Ovary (tissue), 9 donors: ENCODE data around the gene DLK2. TPM values are rescaled to one million over a fixed set of nuclear protein-coding genes. Genes with fewer than 3 reads are reported as not detected.
"Not testable (repeated sequence)": the region's sequence is repeated elsewhere in the genome, so short reads cannot be mapped to it uniquely, and the experiment has no call there.

Experiments used
- DNase-seq, 5 donors: peaks; one replicate each; pipeline ENCODE4 v3.0.0-alpha.2; 2019 to 2020
- H3K27ac ChIP-seq, 2 donors: fragments of 200-600 bp; one replicate each; pipeline versions ENCODE4 v1.5.1 to v1.8.0; 2019 to 2022
- H3K27me3 ChIP-seq: fragments of 200-600 bp; one replicate; pipeline ENCODE4 v1.8.0; 2022
- H3K36me3 ChIP-seq: fragments of 200-600 bp; sonication (generic); one replicate; pipeline ENCODE4 v1.5.1; 2019
- H3K4me1 ChIP-seq: one replicate; pipeline ENCODE4 v1.8.1; 2013; ENCODE audit warnings: mild to moderate bottlenecking, moderate library complexity; ENCODE audit not compliant: insufficient read depth
- H3K4me3 ChIP-seq: fragments of 200-600 bp; sonication (generic); one replicate; pipeline ENCODE4 v1.5.1; 2017
- H3K9me3 ChIP-seq, 2 donors: fragments of 200-600 bp in 1 of 2; sonication (generic) in 1 of 2; one replicate each; pipeline versions ENCODE4 v1.5.1 to v1.8.1; 2013 to 2019; ENCODE audit warnings: mild to moderate bottlenecking in 1 of 2, moderate library complexity in 1 of 2
- CTCF ChIP-seq, 3 donors: fragments of 450-650 bp in 2 of 3; fragments of 200-600 bp in 1 of 3; IDR thresholded peaks; one replicate each; pipeline versions ENCODE4 v1.5.1 to v1.8.0; 2016 to 2022; ENCODE audit warnings: antibody characterized with exemption in 3 of 3, mild to moderate bottlenecking in 1 of 3
- EP300 ChIP-seq: sonication (generic); formaldehyde crosslinking; IDR thresholded peaks from one replicate; pipeline ENCODE4 v1.6.1; 2017; ENCODE audit warnings: antibody characterized with exemption
- POLR2A ChIP-seq: fragments of 450-650 bp; IDR thresholded peaks from one replicate; pipeline ENCODE4 v1.6.1; 2017; ENCODE audit warnings: antibody characterized with exemption, mild to moderate bottlenecking, moderate library complexity
- WGBS, 3 donors: extraction: QIAGEN DNeasy Blood & Tissue Kit in 1 of 3; methylation state at CpG; one replicate each; pipeline versions ENCODE4 v1.1.5 to v1.1.7; 2013 to 2017; 5-methylcytosine and 5-hydroxymethylcytosine counted together
- intact Hi-C, 4 donors: fragments of 100-400 bp; cut with DNase I; formaldehyde crosslinking; loops; one replicate each; pipeline versions ENCODE4 v1.11.0 to v1.15.1; 2022 to 2023
- polyA plus RNA-seq, 2 donors: library from polyadenylated mRNA; stranded (reverse); fragments of 200-250 nt in 1 of 2; fragments of 350-450 nt in 1 of 2; fragmentation: Illumina TruSeq in 1 of 2; extraction: RNeasy Lipid Tissue Mini Kit (QIAGEN cat#74804) in 1 of 2; gene quantifications; one replicate each; pipeline ENCODE4 v1.2.3, GENCODE V29; 2013 to 2014
- total RNA-seq, 7 donors: library from RNA; depleted of rRNA in 2 of 7; stranded (reverse); fragments of >200 nt in 2 of 7; fragmentation: NEBNext Ultra II Directional in 3 of 7; extraction: Animal tissue kit (Norgen Biotek cat#: 25700) in 3 of 7; gene quantifications; one replicate each; pipeline versions ENCODE4 v1.1.0 to v1.2.4, GENCODE V29; 2016 to 2023
- donor health status: DM: no; HTN: no; CAD: no; lungs with moderate emphysema.
- donor health status: DM: no; HTN: no; CAD: no.
- donor health status: Bipolar disorder and iron deficiency.
- donor health status: DM: yes; HTN: yes; CAD: no.
- donor health status: DM: no; HTN: no; CAD: no.
- donor health status: DM: yes; HTN: yes; CAD: no.

The DLK2 gene
- total and polyA plus RNA-seq, 9 donors = 0.18 to 6.0 (median 0.92) TPM

- intact Hi-C loops = no loop called here
Measured at GRCh38 chr6:43464337-43464736, 9.0 kb upstream of the DLK2 start.

GRCh38 chr6:43461936-43462335, 6.6 kb upstream of the DLK2 start:
- H3K4me1 ChIP-seq = no peaks in the 10 kb centered on the region
- TF ChIP-seq CTCF (IDR thresholded peaks at IDR 0.05) (no peak), EP300 (no peak), POLR2A (no peak)
- intact Hi-C loops = no loop called here
- H3K27me3 ChIP-seq = no peaks in the 10 kb centered on the region
- 33 to 53% (median 34%) methylated on average over 5 of the region's 5 CpGs for WGBS, 3 donors
- H3K9me3 ChIP-seq = no peaks in the 10 kb centered on the region
- no peak overlapping the region for H3K4me3 ChIP-seq
- no peaks in the 10 kb centered on the region for H3K36me3 ChIP-seq
- H3K27ac ChIP-seq = no peak overlapping the region
- no peak for DNase-seq

More at GRCh38 chr6:43464337-43464736, 9.0 kb upstream of the DLK2 start:
- DNase-seq = no peak
- Histone ChIP-seq H3K9me3 (no peaks in the 10 kb centered on the region), H3K27ac (no peak overlapping the region), H3K27me3 (no peaks in the 10 kb centered on the region), H3K4me1 (no peaks in the 10 kb centered on the region), H3K36me3 (no peaks in the 10 kb centered on the region), H3K4me3 (no peak overlapping the region)
- 72 to 79% (median 78%) methylated on average over 8 of the region's 8 CpGs for WGBS, 3 donors
- TF ChIP-seq EP300 (no peak), POLR2A (no peak), CTCF (IDR thresholded peaks at IDR 0.05) (no peak)

GRCh38 chr6:43460032-43460431, 4.7 kb upstream of the DLK2 start:
- 75 to 77% (median 75%) methylated on average over 4 of the region's 4 CpGs for WGBS, 3 donors
- H3K4me3 ChIP-seq = no peak overlapping the region
- H3K36me3 ChIP-seq = no peaks in the 10 kb centered on the region
- no peak overlapping the region for H3K27ac ChIP-seq
- TF ChIP-seq EP300 (no peak), POLR2A (no peak), CTCF (IDR thresholded peaks at IDR 0.05) (no peak)
- intact Hi-C loops = no loop called here
- H3K27me3 ChIP-seq = no peaks in the 10 kb centered on the region
- peaks cover 0 to 8% of the 10 kb centered on the region in 2 donors for H3K9me3 ChIP-seq
- DNase-seq = no peak
- peaks cover under 1% of the 10 kb centered on the region for H3K4me1 ChIP-seq

- no peaks in the 10 kb centered on the region for H3K36me3 ChIP-seq
- 69 to 80% (median 79%) methylated on average over 1 of the region's 1 CpG for WGBS, 3 donors
- no peaks in the 10 kb centered on the region for H3K27me3 ChIP-seq
- peaks cover 1% of the 10 kb centered on the region for H3K4me1 ChIP-seq
- intact Hi-C loops = loop anchor here in 1 of 4 donors (5.0 kb wide), 1 partner anchor 48 kb away; no protein-coding TSS in a partner anchor
- H3K27ac ChIP-seq = no peak overlapping the region
- no peak for DNase-seq
- H3K4me3 ChIP-seq = no peak overlapping the region
- TF ChIP-seq EP300 (no peak), CTCF (IDR thresholded peaks at IDR 0.05) (no peak), POLR2A (no peak)
- H3K9me3 ChIP-seq = peaks cover 0 to 13% of the 10 kb centered on the region in 2 donors
Measured at GRCh38 chr6:43459535-43459934, 4.2 kb upstream of the DLK2 start.

- H3K27ac ChIP-seq, H3K4me3 ChIP-seq, DNase-seq, H3K27me3 ChIP-seq, H3K4me1 ChIP-seq, H3K36me3 ChIP-seq: not testable (repeated sequence)
- intact Hi-C loops = loop anchor here in 1 of 4 donors (5.0 kb wide), 1 partner anchor 49 kb away; no protein-coding TSS in a partner anchor
- H3K9me3 ChIP-seq = peaks cover 0 to 14% of the 10 kb centered on the region in 2 donors
- WGBS, 3 donors = 88 to 93% (median 90%) methylated on average over 15 of the region's 15 CpGs
Measured at GRCh38 chr6:43458154-43458553, 2.8 kb upstream of the DLK2 start.
